Measurements from ENCODE around the gene SPEG.

- TF ChIP-seq CTCF (IDR thresholded peaks at IDR 0.05; ENCODE audit: low read depth, low read length, poor library complexity, severe bottlenecking) (no peak), EZH2phosphoT487 (IDR thresholded peaks at IDR 0.05; ENCODE audit: borderline replicate concordance, low read length) (no peak)
These were observed 35.8 kb upstream of the SPEG start for GRCh38 chr2:219398721-219399363.

All from DOHH2 (cell line).